Stimulated activated CD8-positive, alpha-beta memory T cell treated with anti-CD3 and anti-CD28 coated beads, Interleukin-15, amount 100 ng/mL, for 48 hours (primary cell): ENCODE data around the gene TMEM236.

Experiments used
- DNase-seq, 2 donors: peaks; one replicate each; pipeline ENCODE4 v3.0.0-alpha.2; 2020; ENCODE audit warnings: low read depth in 2 of 2

TMEM236 gene

DNA sequence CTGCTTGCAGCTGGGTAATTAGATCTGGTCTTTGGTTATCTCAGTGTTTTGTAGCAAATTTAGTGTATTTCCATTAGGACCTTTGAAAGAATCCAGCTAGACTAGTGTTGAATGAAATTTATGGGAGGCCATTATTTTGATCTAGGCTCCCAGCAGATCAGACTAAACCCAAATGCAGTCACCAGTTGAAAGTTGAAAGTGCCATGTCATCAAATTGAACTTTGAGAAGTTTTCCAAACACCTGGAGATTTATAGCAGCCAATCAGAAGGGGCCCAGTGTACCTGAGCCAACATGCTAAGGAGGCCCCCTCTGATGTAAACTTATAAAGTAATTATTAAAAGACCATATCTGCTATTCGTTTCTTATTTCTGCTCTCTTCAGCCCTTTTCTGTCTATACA, 11.3 kb upstream of the TMEM236 start:
- no peak for DNase-seq

DNA sequence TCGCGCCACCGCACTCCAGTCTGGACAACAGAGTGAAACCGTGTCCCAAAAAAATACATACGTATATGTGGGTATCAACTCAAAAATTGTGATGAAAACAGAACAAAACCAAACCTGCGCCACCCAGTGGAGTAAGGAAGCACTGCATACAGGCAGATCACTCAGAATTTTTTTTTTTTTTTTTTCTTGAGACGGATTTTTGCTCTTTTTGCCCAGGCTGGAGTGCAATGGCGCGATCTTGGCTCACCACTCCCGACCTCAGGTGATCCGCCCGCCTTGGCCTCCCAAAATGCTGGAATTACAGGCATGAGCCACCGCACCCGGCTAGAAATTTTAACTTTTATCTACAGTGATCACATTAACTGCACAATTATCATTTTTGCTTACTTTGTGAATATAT, 9.1 kb upstream of the TMEM236 start:
- peak; percentile 28 to 38 for DNase-seq

DNA sequence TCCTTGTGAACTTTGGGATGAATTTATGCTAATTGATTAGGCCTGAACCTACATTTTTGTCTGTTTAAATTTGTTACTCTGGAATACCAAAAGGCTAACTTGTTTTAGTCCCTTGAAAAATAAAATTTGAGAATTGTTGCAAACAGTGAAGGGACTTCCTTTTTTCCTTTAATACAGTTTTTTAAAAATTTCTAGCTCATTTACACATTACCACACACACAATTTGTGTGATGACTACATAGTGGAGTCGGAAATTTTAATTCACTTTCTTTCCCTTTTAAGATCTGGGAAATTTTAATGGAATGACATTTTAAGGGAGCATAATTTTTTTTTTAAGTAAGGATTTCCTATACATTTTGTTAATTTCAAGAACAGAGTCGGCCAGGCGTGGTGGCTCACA, 8.6 kb upstream of the TMEM236 start:
- DNase-seq, result no peak

DNA sequence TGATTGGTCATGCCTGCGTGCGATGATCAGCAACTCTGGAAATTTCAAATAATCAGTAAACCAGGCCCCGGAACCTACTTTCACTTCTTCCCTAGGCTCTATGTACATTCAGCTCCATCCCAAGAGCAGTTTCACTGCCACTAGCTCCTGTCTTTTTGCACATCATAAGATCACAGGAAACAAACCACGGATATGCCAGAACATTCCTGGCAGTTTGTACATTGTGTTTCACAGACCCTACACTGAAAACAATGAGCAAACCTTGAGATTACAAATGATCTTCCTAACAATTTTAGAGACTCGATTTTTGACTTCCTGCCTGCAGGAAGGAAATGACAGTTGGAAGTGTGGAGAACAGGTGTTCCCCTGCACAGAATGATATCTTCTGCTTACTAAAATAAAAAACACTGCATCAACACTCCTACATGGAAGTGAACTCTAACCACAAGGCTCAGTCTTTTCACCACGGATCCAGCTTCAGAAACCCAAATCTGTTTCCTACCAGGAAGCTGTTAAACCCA, 7.6 kb upstream of the TMEM236 start:
- no peak for DNase-seq

DNA sequence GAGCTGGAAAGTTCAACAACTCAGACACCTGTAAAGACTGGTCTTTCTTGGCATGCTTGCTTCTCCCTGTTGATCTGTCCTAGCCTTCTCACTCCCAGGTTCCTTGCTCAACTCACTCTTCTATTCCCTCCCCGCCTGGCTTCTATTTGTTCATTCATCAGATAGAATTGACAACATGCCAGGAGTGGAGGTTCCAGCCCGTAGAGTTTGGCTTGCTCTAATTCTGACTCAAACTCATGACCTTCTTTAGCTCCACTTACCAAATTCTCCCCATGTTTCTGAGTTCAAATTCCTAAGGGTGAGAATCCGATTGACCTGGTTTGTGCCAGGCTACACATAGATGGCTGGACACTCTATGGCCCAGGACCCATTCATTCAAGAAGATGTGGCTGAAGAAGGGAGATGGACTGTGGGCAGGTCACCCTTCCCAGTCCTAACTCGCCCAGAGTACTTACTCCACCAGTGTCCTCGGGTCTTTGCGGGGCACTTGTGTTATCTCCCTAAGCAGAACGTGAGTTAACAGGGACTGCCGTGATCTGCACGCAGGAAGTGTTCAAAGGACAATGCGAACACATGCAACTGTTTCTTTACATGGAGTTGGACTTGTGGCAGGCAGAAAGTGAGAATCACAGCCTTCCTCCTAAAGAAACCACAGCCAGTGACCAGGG, 4.0 kb upstream of the TMEM236 start:
- DNase-seq, result no peak

DNA sequence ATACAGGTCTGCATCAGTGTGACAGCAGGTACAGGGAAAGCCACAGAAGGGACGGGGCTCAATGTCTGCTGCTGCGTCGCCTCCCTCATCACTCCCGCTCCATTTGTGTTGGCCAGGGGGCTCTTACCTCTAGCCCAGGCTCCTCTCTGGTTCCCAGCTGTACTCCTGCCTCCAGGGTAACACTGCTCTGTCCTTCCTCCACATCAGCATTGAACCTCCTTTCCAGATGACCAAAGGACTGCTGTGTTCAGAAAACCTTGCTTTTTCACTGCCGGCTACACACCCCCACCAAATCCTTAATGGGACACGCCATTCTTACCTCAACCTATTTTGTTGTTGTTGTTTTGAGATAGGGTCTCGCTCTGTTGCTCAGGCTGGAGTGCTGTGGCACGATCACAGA, 2.1 kb upstream of the TMEM236 start:
- no peak for DNase-seq

DNA sequence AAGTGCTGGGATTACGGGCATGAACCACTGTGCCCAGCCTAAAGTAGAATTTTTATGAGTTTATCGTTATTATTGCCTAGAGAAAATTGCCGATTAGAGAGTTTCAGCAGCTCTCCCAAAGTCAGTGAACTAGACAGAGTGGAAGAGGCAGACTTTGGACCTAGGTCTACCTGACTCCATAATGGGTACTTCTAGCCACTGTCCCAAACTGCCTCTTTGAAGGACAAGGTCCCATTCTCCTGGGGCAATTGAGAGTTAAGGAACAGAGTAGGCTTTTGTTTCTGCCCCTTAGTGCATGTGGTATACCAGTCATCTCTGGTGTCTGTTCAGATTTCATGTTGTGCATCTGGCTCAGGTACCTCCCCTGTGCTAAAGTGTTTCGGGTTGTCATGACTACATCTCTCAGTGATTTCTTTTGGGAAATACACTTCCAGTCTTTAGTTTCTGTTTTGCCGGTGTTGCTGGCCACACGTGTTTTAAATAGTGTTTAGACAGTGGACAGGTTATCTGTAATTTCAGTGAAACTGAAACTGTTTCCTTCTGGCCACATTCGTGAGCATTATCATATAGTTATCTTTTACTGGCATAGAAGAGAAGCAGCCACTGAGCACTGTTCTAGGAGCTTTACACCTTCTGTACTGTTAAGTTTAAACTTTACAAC, 4.7 kb downstream of the TMEM236 start:
- no peak for DNase-seq

DNA sequence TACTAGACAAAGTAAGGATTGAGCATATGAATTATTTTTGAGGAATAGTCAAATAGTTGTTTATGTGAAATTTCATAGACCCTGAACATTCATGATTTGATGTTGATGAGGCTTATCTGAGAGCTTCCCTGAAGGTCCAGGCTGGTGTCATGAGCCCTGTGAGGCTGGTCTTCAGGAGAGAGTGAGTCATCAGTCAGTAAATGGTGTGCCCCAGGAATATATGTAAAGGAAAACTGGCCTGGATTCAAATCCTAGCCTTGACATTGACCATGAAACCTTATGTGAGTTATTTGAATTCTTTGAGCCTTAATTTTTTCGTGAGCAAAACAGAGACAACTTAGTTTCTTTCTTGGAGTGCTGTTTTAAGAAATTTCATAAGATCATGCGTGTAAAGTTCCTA, 6.2 kb downstream of the TMEM236 start:
- no peak for DNase-seq

DNA sequence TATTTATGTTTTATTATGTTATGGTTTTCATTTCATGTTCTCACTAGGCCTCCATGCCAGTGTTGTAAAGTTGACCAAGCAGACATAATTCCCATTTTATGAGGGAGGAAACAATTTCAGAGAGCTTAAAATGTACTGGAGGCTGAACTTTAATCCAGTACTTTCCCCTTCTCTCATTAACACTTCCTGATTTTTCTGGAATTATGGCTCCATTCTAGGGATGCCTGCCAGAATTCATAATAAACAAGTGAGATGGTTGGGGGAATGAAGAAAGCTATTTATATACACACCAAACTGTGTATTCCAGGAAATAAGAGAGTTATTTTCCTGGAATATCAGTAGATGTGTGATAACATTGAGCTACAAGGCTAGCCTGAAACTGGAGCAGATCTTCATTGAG, 6.9 kb downstream of the TMEM236 start:
- no peak for DNase-seq

DNA sequence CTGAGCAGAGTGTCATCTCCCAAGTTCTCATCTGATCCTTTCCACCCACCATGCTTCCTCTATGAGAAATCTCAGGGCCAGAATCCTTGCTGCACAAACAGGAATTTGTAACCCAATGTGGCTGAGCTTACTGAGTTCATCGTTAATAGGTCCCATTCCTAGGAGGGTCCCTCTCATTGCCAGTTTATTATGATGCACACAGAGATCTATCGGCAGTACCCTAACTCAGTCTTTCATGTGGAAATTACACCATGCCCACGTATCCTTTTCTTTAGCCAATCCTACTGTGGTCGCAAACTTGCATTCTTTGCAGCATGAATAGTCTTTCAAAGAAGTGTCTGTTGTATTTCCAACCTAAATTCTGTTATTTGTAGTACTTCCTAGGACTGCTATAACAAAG, 12.1 kb downstream of the TMEM236 start:
- DNase-seq, result no peak

DNA sequence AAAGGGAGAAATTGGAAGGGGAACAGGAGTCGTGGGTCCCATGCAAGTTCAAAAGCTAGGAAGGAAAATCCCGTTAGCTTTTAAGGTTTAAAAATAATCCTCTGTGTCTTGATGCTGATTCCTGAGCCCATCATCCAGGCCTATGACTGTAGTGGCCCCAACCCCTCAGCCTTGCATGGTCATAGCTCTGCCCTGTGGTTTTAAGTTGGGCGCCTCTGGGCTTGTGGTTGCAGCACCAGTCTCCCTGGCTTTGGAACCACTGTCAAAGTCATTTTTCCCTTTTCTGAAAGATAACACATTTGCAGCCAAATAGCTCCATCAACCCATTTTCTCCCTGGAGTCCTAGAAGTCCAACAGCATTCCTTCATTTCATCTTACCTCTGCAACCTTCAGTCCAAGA, 13.6 kb downstream of the TMEM236 start:
- no peak for DNase-seq

DNA sequence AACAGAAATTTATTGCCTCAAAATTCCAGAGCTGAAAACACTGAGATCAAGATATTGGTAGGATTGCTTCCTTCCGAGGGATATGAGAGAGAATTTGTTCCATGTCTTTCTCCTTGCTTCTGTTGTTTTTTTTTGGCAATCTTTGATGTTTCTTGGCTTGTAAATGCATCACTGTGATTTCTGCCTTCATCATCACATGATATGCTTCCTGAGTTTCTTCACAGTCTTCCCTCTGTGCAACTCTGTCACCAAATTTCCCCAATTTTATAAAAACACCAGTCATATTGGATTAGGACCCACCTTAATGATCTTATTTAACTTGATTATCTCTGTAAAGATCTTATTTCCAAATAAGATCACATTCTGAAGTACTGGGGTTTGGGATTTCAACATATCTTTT, 14.7 kb downstream of the TMEM236 start:
- DNase-seq, result no peak

DNA sequence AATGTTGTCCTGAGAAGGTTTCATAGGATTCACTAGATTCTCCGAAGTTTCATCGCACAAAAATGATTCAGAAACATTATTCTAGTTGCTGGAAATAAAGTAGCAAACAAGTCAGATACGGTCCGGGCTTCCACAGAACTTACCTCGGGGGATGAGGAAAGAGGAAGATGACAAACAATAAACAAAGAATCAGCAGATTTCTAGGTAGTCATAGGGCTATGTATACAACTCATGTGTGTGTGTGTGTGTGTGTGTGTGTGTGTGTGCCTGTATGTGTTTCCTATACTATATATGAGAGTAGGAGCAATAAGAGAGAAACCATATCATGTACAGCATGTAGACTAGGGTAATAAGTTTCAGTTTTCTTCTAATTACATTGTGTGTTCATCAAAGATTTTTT, 16.5 kb downstream of the TMEM236 start:
- no peak for DNase-seq

DNA sequence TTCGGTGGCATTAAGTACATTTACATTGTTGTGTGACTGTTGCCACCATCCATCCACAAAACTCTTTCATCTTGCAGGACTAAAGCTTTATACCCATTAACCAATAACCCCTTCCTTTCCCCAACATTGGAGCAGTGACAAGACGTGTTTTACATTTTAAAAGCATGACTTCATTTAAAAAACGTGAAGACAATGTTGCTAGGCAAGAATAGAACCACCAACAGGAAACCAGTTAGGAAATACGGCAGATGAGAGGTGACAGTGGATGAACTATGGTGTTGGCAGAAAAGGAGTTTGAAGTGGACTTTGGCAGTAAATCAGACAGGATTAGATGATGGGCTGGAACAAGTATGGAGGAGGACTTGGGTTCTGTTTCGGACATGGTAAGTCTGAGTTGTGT, 17.0 kb downstream of the TMEM236 start:
- DNase-seq, result no peak

DNA sequence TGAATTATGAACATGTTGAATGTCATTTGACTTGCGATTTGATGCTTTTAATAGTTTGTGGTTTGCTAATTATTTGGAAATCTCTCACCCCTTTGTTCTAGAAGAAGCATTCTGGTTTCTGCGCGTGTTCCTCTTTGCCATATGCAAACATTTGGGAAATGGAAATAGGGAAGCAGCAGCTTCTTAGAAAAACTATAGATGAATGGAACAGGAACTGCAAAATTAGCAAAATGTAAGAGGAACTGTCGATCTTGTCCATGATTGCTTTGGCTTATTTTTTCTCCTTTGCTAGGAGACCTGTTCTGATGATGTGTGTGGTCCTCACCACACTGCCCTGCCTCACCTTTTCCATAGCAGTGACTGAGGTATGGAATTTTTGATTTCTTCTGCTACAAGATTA, 19.0 kb downstream of the TMEM236 start:
- DNase-seq, result no peak

DNA sequence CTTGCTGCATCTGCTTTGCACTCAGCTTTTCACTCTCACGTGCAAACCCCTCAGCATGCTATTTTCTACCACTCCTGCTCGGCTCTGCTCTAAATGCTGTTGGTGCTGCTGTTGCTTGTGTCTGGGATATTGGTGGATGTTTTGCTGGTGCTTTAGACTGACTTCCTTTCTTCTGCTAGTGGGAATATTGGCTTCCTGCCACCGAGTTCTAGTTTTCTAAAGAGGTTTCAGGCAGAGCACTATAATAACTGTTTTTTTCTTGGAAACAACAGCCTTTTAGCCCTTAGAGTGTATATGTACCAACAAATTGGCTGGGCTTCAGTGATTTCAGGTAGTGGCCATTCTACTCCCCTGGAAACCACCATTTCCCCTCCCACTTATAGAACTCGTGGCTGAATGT, 27.8 kb downstream of the TMEM236 start:
- no peak for DNase-seq

DNA sequence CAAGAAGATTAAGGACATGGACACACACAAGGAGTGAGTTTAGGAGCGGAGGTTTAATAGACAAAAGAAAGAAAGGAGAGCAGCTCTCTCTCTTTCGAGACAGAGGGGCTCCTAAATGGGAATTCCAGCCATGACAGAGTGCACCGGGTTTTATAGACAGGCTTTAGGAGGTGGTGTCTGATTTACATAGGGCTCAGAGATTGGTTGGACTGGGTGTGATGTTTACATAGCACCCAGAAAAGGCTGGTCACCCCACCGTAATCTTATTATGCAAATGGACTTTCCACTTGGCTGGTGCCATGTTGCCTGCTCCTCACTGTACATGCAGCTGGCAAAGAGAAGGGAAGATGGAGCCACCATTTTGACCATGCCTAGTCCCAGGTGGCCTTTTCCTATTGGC, 28.7 kb downstream of the TMEM236 start:
- no peak for DNase-seq

DNA sequence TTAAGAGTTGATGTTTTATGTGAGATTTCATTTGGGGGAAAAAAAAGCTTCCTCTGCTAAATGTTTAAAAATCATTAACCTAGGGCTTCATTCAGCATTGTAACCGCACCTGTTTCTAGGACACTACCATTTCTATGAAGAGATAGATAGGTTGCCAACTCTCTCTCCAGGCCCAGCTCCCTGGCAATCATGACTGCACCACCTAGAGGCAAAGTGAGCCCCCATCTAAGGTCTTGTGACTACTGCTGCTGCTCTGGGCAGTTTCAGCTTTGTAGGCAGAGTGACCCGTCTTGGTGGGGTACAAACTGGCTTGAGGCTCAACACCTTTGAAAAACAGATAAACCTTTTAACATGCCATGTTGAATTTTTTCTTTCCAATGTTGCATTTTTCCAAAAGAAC, 29.9 kb downstream of the TMEM236 start:
- DNase-seq, result no peak

DNA sequence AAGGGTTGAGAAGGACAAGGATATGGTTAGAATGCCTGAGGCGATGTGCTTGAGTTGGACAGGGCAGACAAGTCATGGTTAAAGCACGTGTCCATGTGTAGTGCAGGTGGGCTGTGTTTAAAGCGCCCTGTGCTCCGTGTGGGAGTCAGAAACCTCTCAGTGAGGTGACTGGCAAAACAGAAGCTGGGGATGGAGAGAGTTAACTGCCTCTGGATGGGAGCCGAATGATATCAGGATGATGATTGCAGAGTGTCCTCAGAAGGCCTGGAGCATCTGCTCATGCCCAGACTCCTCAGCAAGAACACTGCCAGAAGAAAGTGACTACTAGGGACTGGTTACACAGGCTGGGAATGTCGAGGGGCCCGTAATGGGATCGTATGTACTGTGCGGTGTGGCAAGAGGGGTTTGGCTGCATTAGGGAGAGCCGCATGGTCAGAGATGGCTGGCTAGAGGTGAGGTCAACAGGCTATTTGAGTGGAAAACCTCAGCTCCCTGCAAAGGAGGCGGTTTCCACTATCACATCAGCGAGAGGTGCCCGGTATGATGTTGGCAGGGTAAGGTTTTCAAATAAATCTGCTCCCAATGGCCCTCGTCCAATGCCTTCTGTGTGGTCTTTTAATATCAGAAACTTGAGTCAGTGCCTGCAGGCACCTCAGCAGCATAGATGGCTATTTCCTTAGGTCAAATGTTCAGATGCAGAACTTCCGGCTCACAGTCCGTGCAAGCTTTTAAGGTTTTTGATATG, 31.1 kb downstream of the TMEM236 start:
- no peak for DNase-seq

DNA sequence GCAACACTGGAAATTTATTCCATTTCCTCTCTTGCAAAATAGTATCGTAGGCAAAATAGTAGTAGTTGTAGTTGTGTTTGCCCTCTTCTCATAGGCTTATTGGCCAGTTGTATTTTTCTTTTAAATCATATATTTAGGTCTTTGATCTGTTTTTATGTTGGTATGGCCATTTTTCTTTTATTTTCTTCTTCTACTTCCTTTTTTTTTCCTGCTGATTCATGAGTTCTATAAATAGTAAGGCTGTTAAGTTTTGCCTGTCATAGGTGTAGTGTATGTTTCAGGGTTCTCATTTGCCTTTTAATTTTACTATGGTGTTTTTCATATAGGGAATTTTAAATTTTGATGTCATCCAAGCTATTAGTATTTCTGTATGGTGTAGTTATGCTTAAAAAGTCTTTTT, 31.8 kb downstream of the TMEM236 start:
- no peak for DNase-seq

DNA sequence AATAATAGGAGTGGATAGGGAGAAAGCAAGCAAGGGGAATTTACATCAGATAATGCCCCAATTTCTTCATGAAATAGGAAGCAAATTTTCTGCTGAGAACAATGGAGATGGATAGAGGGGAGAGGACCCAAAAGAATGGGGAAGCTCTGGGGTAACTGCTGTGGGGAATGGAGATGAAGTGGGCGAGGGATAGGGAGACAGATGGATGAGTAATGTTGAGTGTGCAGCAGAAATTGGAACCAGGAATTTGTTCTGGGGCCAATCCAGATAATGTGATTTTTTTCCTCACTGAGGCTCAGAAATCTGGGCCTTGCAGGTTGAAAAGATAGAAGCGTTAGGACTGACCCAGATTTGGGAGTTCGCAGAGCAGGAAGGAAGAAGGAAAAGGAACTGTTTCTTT, 32.7 kb downstream of the TMEM236 start:
- DNase-seq, result no peak

DNA sequence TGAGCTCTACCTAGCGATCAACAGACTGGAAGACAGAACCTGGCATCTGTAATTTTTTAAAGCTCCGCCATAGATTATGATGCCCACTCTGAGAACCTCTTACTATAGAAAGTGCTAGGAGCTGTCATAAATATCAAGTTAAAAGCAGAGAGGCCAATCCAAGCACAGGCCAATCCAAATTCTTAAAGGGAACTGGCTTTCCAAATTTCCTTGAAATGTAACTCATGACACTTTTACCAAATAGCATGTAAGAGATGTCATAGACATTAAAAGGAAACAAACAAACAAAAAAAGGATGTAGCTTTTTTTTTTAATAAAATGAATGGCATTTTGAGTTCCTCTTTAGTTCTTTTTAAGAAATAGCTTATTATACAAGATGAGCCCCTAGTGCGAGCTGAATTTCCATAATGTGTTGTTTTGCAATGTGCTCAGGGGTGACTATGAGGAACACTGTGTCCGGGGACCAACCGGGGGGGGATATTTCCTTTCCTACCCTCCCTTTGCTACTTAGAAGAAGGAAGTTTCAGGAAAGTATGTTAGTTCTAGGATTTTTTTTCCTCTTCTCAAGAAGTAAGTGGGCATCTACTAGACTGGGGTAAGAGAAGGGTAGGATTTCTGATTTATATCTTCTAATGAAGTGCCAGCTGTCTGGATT, 33.4 kb downstream of the TMEM236 start:
- no peak for DNase-seq
